IMR-90 (cell line): Measurements from ENCODE around the gene MISP3. TPM values are rescaled to one million over a fixed set of nuclear protein-coding genes. Genes with fewer than 3 reads are reported as not detected.

Experiments
- ATAC-seq: fragments of 200-7000 bp; cut with Tn5 transposase; 2 replicates; pipeline ENCODE4 v1.9.1; 2020; ENCODE audit warnings: low read depth, mild to moderate bottlenecking, moderate library complexity
- BruUV-seq: library from RNA; stranded (reverse); fragments of 400-500 nt; replicated peaks from 2 replicates; lab custom pipeline; 2021; lab: Mats Ljungman, UMichigan
- CTCF ChIA-PET: fragments of 300-600 bp; formaldehyde crosslinking; extraction: SDS; loops from one replicate; lab custom pipeline; 2021; ENCODE audit warnings: antibody characterized with exemption; lab: Yijun Ruan, JAX
- POLR2A ChIA-PET: fragments of 300-600 bp; sonication (Branson Sonifier 250); formaldehyde crosslinking; loops from one replicate; lab custom pipeline; 2022; ENCODE audit warnings: antibody characterized with exemption; ENCODE audit not compliant: unreplicated experiment; lab: Charles Lee
- DNase-seq: peaks from one replicate; pipeline ENCODE4 v3.0.0; 2013
- H2AFZ ChIP-seq: replicated peaks from 2 replicates; pipeline ENCODE3; 2013; ENCODE audit warnings: low read length, mild to moderate bottlenecking; ENCODE audit not compliant: poor library complexity
- H2AK5ac ChIP-seq: 2 replicates; pipeline ENCODE4 v1.6.1; 2013; ENCODE audit warnings: low read depth, low read length, inconsistent platforms
- H2AK9ac ChIP-seq: replicated peaks from 2 replicates; pipeline ENCODE3; 2013; ENCODE audit warnings: mild to moderate bottlenecking, low read depth, low read length, moderate library complexity; ENCODE audit not compliant: poor library complexity
- H2BK120ac ChIP-seq: 2 replicates; pipeline ENCODE4 v1.6.1; 2013; ENCODE audit warnings: low read depth, low read length, inconsistent platforms
- H2BK15ac ChIP-seq: 3 replicates; pipeline ENCODE4 v1.6.1; 2013; ENCODE audit warnings: low read depth, low read length, inconsistent platforms
- H2BK20ac ChIP-seq: 2 replicates; pipeline ENCODE4 v1.6.1; 2013; ENCODE audit warnings: low read depth, mild to moderate bottlenecking, inconsistent platforms, low read length, moderate library complexity
- H2BK5ac ChIP-seq: 2 replicates; pipeline ENCODE4 v1.6.1; 2013; ENCODE audit warnings: mild to moderate bottlenecking, low read depth, low read length, inconsistent platforms; ENCODE audit not compliant: poor library complexity, severe bottlenecking
- H3K14ac ChIP-seq: replicated peaks from 2 replicates; pipeline ENCODE4 v1.6.1; 2013; ENCODE audit warnings: low read depth, low read length, inconsistent platforms
- H3K18ac ChIP-seq: 2 replicates; pipeline ENCODE4 v1.6.1; 2013; ENCODE audit warnings: low read depth, low read length, control low read depth
- H3K23ac ChIP-seq: 2 replicates; pipeline ENCODE4 v1.6.1; 2013; ENCODE audit warnings: low read depth, low read length, inconsistent platforms
- H3K27ac ChIP-seq: 2 replicates; pipeline ENCODE4 v1.5.1; 2013; ENCODE audit warnings: mild to moderate bottlenecking, control low read depth, low read length; ENCODE audit not compliant: insufficient read depth
- H3K27me3 ChIP-seq: 2 replicates; pipeline ENCODE4 v1.6.1; 2013; ENCODE audit warnings: low read length; ENCODE audit not compliant: control insufficient read depth, insufficient read depth
- H3K36me3 ChIP-seq: 2 replicates; pipeline ENCODE4 v1.6.1; 2013; ENCODE audit warnings: low read length, mixed read lengths; ENCODE audit not compliant: control insufficient read depth, insufficient read depth
- H3K4ac ChIP-seq: 2 replicates; pipeline ENCODE4 v1.6.1; 2013; ENCODE audit warnings: low read depth, low read length, inconsistent platforms
- H3K4me1 ChIP-seq: 2 replicates; pipeline ENCODE4 v1.6.1; 2013; ENCODE audit warnings: low read length, mixed read lengths; ENCODE audit not compliant: control insufficient read depth, insufficient read depth
- H3K4me2 ChIP-seq: 2 replicates; pipeline ENCODE4 v1.6.1; 2013; ENCODE audit warnings: low read depth, mild to moderate bottlenecking, control low read depth, low read length, moderate library complexity
- H3K4me3 ChIP-seq: 2 replicates; pipeline ENCODE4 v1.5.1; 2013; ENCODE audit warnings: low read depth, mild to moderate bottlenecking, control low read depth, low read length, moderate library complexity; ENCODE audit not compliant: insufficient read depth
- H3K56ac ChIP-seq: 2 replicates; pipeline ENCODE4 v1.6.1; 2013; ENCODE audit warnings: low read length, inconsistent platforms; ENCODE audit not compliant: insufficient read depth; ENCODE audit errors: extremely low read depth
- H3K79me1 ChIP-seq, 2 experiments: 2 replicates each; pipeline ENCODE4 v1.6.1; 2013; ENCODE audit warnings: low read length in 2 of 2, inconsistent platforms in 1 of 2, low read depth in 1 of 2
- H3K9ac ChIP-seq: 2 replicates; pipeline ENCODE4 v1.6.1; 2013; ENCODE audit warnings: low read depth, low read length, control low read depth
- H3K9me1 ChIP-seq: 2 replicates; pipeline ENCODE4 v1.6.1; 2013; ENCODE audit warnings: low read length, inconsistent platforms; ENCODE audit not compliant: insufficient read depth
- H3K9me3 ChIP-seq: 2 replicates; pipeline ENCODE4 v1.6.1; 2013; ENCODE audit warnings: low read length; ENCODE audit not compliant: control insufficient read depth, insufficient read depth
- H4K20me1 ChIP-seq: 2 replicates; pipeline ENCODE4 v1.6.1; 2013; ENCODE audit warnings: low read length, inconsistent platforms; ENCODE audit not compliant: insufficient read depth
- H4K5ac ChIP-seq: 2 replicates; pipeline ENCODE4 v1.6.1; 2013; ENCODE audit warnings: mild to moderate bottlenecking, low read depth, low read length, control low read depth
- H4K8ac ChIP-seq, 2 experiments: 2 replicates each; pipeline ENCODE4 v1.6.1; 2013; ENCODE audit warnings: low read depth in 2 of 2, low read length in 2 of 2, control low read depth in 1 of 2, inconsistent platforms in 1 of 2
- H4K91ac ChIP-seq: 2 replicates; pipeline ENCODE4 v1.6.1; 2013; ENCODE audit warnings: low read depth, low read length, inconsistent platforms; ENCODE audit not compliant: insufficient read depth
- BHLHE40 ChIP-seq: fragments of 150-350 bp; IDR thresholded peaks from 2 replicates; pipeline ENCODE4 v1.6.1; 2016; ENCODE audit warnings: mild to moderate bottlenecking, low read depth, low read length
- CEBPB ChIP-seq: IDR thresholded peaks from 2 replicates; pipeline ENCODE4 v1.6.1; 2012; ENCODE audit warnings: low read depth, low read length, improper control_type of control experiment
- CHD1 ChIP-seq: IDR thresholded peaks from 2 replicates; pipeline ENCODE4 v1.6.1; 2012; ENCODE audit warnings: low read depth, low read length, improper control_type of control experiment
- CTCF ChIP-seq: conservative IDR thresholded peaks from 2 replicates; pipeline ENCODE4 v1.5.1; 2012; ENCODE audit warnings: mild to moderate bottlenecking, low read depth, low read length, improper control_type of control experiment
- ELK1 ChIP-seq: fragments of 150-350 bp; IDR thresholded peaks from 2 replicates; pipeline ENCODE4 v1.6.1; 2016; ENCODE audit warnings: low read depth, mild to moderate bottlenecking, low read length, moderate library complexity, borderline replicate concordance
- FOS ChIP-seq: fragments of 150-350 bp; IDR thresholded peaks from 2 replicates; pipeline ENCODE4 v1.6.1; 2016; ENCODE audit warnings: low read depth, low read length
- MAFK ChIP-seq: IDR thresholded peaks from 2 replicates; pipeline ENCODE4 v1.6.1; 2012; ENCODE audit warnings: low read depth, low read length, improper control_type of control experiment
- MAZ ChIP-seq: IDR thresholded peaks from 2 replicates; pipeline ENCODE4 v1.6.1; 2012; ENCODE audit warnings: low read depth, mild to moderate bottlenecking, low read length, improper control_type of control experiment, moderate library complexity, borderline replicate concordance
- MXI1 ChIP-seq: IDR thresholded peaks from 2 replicates; pipeline ENCODE4 v1.6.1; 2012; ENCODE audit warnings: low read depth, mild to moderate bottlenecking, low read length, moderate library complexity, borderline replicate concordance
- NFE2L2 ChIP-seq: fragments of 150-350 bp; IDR thresholded peaks from 2 replicates; pipeline ENCODE4 v1.6.1; 2016; ENCODE audit warnings: low read depth, mild to moderate bottlenecking, low read length
- POLR2A ChIP-seq: IDR thresholded peaks from 2 replicates; pipeline ENCODE4 v1.6.1; 2012; ENCODE audit warnings: mild to moderate bottlenecking, low read depth, low read length
- RAD21 ChIP-seq: IDR thresholded peaks from 2 replicates; pipeline ENCODE4 v1.6.1; 2012; ENCODE audit warnings: low read length, improper control_type of control experiment
- RCOR1 ChIP-seq: IDR thresholded peaks from 2 replicates; pipeline ENCODE4 v1.6.1; 2012; ENCODE audit warnings: mild to moderate bottlenecking, low read length, improper control_type of control experiment; ENCODE audit not compliant: insufficient replicate concordance
- RFX5 ChIP-seq: IDR thresholded peaks from 2 replicates; pipeline ENCODE4 v1.8.0; 2012; ENCODE audit warnings: low read depth, mild to moderate bottlenecking, low read length, moderate library complexity
- SMC3 ChIP-seq: fragments of 150-350 bp; IDR thresholded peaks from 2 replicates; pipeline ENCODE4 v1.6.1; 2016; ENCODE audit warnings: low read depth, mild to moderate bottlenecking, antibody characterized with exemption, low read length, moderate library complexity
- WGBS, 2 experiments: methylation state at CpG; one replicate each; pipeline versions ENCODE4 v1.1.5 to v1.1.7; 2013; ENCODE audit warnings: missing lambda C conversion rate in 2 of 2; ENCODE audit not compliant: insufficient read length in 1 of 2; ENCODE audit errors: extremely low coverage in 2 of 2; 5-methylcytosine and 5-hydroxymethylcytosine counted together
- dilution Hi-C: fragments of 300-500 bp; cut with HindIII; formaldehyde crosslinking; loops from one replicate; pipeline ENCODE4 v1.14.3; 2018; ENCODE audit warnings: low sequenced_read_pairs; ENCODE audit not compliant: unreplicated experiment
- in situ Hi-C: fragments of 300-500 bp; cut with MboI; formaldehyde crosslinking; loops from 3 replicates; pipeline ENCODE4 v1.14.3; 2019; ENCODE audit warnings: low sequenced_read_pairs, inconsistent platforms, mixed read lengths
- intact Hi-C: fragments of 100-400 bp; cut with micrococcal nuclease; formaldehyde crosslinking; loops from 2 replicates; pipeline ENCODE4 v1.10.0; 2022
- polyA plus RNA-seq, 3 experiments: library from polyadenylated mRNA; depleted of rRNA; stranded (reverse); fragments of >200 nt; gene quantifications; 2 replicates each; pipeline ENCODE4 v1.2.3, GENCODE V29; 2012; ENCODE audit warnings: low replicate concordance in 1 of 3
- total RNA-seq: library from RNA; depleted of rRNA; stranded (reverse); fragments of >200 nt; gene quantifications from 2 replicates; pipeline ENCODE4 v1.2.3, GENCODE V29; 2012
- TF ChIP-seq, protein P1 (sequence below): fragments of 150-350 bp; IDR thresholded peaks from 2 replicates; pipeline ENCODE4 v1.6.1; 2017; ENCODE audit warnings: mild to moderate bottlenecking, antibody characterized with exemption, low read length, low read depth

The MISP3 gene
- total and polyA plus RNA-seq, 2 of the 4 experiments (the other 2 are of a cell fraction), result under 0.01 to 0.68 TPM

GRCh38 chr19:14119146-14119545, 46.6 kb downstream of the MISP3 start:
- dilution Hi-C loops, result no loop called here
- no CpG with 5 or more reads among the region's 3 CpGs for WGBS, 2 experiments
- peaks cover 0 to 43% of the 10 kb centered on the region in 2 experiments for H3K79me1 ChIP-seq
- peak overlapping the region; percentile 84 for H3K14ac ChIP-seq
- H3K4me2 ChIP-seq, result peak overlapping the region; percentile 80
- H2AFZ ChIP-seq, result peak overlapping the region; percentile 87
- intact Hi-C loops, result no loop called here
- peak overlapping the region; percentile 68 for H2AK9ac ChIP-seq
- H3K36me3 ChIP-seq, result no peaks in the 10 kb centered on the region
- H3K4me1 ChIP-seq, result peaks cover 15% of the 10 kb centered on the region
- no peaks in the 10 kb centered on the region for H3K9me3 ChIP-seq
- H4K5ac ChIP-seq, result peak overlapping the region; percentile 72
- H3K4me3 ChIP-seq, result peak overlapping the region; percentile 33; the same call in 1 of the 2 replicates
- peak overlapping the region; percentile 80 to 89; a peak in 3 of 4 replicates for H4K8ac ChIP-seq
- ChIA-PET POLR2A (no interaction called here), CTCF (interaction anchor here (1.0 kb wide), 1 partner anchor 18 kb away, joined by 4 read pairs; the partner anchor contains the start of gene ASF1B)
- peak overlapping the region; percentile 65 for H3K9ac ChIP-seq
- H2BK20ac ChIP-seq, result no peak overlapping the region
- peak overlapping the region; percentile 63; the same call in 1 of the 2 replicates for H2BK120ac ChIP-seq
- H3K56ac ChIP-seq, result no peak overlapping the region
- DNase-seq (no peak), ATAC-seq (no peak)
- peak overlapping the region; percentile 10 for H3K18ac ChIP-seq
- no peak for TF ChIP-seq BHLHE40
- no peak for TF ChIP-seq CEBPB
- no peak for TF ChIP-seq RCOR1
- no peak for TF ChIP-seq CHD1
- TF ChIP-seq FOS, result no peak
- no peak for TF ChIP-seq CTCF
- TF ChIP-seq POLR2A, result no peak
- TF ChIP-seq RAD21, result no peak
- TF ChIP-seq MAZ, result no peak
- TF ChIP-seq ELK1, result no peak
- TF ChIP-seq MXI1, result no peak
- TF ChIP-seq, protein P1, sequence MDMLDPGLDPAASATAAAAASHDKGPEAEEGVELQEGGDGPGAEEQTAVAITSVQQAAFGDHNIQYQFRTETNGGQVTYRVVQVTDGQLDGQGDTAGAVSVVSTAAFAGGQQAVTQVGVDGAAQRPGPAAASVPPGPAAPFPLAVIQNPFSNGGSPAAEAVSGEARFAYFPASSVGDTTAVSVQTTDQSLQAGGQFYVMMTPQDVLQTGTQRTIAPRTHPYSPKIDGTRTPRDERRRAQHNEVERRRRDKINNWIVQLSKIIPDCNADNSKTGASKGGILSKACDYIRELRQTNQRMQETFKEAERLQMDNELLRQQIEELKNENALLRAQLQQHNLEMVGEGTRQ, result no peak
- no peak for TF ChIP-seq RFX5
- TF ChIP-seq MAFK, result no peak
- TF ChIP-seq SMC3, result no peak
- TF ChIP-seq NFE2L2, result no peak
- in situ Hi-C loops, result no loop called here
- H2AK5ac ChIP-seq, result peak overlapping the region; percentile 90; the same call in 1 of the 2 replicates
- H2BK5ac ChIP-seq, result peak overlapping the region; percentile 82
- peak overlapping the region; percentile 11; the same call in 1 of the 2 replicates for H3K23ac ChIP-seq
- H3K27me3 ChIP-seq, result no peaks in the 10 kb centered on the region
- peak overlapping the region; percentile 83; the same call in 1 of the 2 replicates for H4K91ac ChIP-seq
- H2BK15ac ChIP-seq, result no peak overlapping the region
- BruUV-seq, result no TSS peak
- peaks cover 10% of the 10 kb centered on the region; the same call in 1 of the 2 replicates for H3K9me1 ChIP-seq
- H3K27ac ChIP-seq, result peak overlapping the region; percentile 83
- peaks cover 8% of the 10 kb centered on the region for H4K20me1 ChIP-seq
- H3K4ac ChIP-seq, result peak overlapping the region; percentile 89
